M059J (cell line): ENCODE measurements around the gene DMWD. TPM values are rescaled to one million over a fixed set of nuclear protein-coding genes. Genes with fewer than 3 reads are reported as not detected.

Source experiments
- DNase-seq: peaks from one replicate; pipeline ENCODE4 v3.0.0-alpha.2; 2012; ENCODE audit warnings: low read depth
- total RNA-seq: library from RNA; depleted of rRNA; stranded (reverse); fragments of >200 nt; shearing (Covaris generic); gene quantifications from 2 replicates; pipeline ENCODE4 v1.2.3, GENCODE V29; 2014; rRNA removed

Gene DMWD, protein sequence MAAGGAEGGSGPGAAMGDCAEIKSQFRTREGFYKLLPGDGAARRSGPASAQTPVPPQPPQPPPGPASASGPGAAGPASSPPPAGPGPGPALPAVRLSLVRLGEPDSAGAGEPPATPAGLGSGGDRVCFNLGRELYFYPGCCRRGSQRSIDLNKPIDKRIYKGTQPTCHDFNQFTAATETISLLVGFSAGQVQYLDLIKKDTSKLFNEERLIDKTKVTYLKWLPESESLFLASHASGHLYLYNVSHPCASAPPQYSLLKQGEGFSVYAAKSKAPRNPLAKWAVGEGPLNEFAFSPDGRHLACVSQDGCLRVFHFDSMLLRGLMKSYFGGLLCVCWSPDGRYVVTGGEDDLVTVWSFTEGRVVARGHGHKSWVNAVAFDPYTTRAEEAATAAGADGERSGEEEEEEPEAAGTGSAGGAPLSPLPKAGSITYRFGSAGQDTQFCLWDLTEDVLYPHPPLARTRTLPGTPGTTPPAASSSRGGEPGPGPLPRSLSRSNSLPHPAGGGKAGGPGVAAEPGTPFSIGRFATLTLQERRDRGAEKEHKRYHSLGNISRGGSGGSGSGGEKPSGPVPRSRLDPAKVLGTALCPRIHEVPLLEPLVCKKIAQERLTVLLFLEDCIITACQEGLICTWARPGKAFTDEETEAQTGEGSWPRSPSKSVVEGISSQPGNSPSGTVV
- 16.0 and 38.2 TPM in 2 replicates for total RNA-seq

DNA sequence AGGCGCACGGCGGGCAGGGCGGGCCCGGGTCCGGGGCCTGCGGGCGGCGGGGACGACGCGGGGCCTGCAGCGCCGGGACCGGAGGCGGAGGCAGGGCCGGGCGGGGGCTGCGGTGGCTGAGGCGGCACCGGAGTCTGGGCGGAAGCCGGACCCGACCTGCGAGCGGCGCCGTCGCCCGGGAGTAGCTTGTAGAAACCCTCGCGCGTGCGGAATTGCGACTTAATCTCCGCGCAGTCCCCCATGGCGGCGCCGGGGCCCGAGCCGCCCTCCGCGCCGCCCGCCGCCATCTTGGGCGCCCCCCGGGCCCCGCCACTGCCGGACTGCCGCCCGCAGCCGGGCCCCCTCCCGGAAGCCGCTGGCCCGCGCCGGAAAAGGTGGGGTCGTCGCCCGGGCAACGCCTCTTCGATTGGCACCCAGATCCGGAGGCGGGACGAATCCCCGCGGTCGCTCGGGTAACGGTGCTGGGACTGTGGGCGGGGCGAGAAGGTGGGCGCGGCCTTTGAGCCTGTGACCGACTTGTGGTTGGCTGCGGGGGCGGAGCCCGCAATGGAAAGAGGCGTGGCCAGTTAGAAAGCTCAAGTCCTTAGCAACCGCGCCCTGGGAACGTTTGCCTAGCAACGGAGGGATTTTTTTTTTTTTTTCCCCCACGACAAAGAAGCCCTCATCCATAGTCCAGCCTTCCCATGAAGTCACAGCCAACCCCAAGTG, at the start of gene DMWD:
DMWD (minus strand) TSS at position 376 of the 708 bp plus-strand sequence; CDS start at position 287, 89 bp downstream.
- DNase-seq = peak; percentile 98

DNA sequence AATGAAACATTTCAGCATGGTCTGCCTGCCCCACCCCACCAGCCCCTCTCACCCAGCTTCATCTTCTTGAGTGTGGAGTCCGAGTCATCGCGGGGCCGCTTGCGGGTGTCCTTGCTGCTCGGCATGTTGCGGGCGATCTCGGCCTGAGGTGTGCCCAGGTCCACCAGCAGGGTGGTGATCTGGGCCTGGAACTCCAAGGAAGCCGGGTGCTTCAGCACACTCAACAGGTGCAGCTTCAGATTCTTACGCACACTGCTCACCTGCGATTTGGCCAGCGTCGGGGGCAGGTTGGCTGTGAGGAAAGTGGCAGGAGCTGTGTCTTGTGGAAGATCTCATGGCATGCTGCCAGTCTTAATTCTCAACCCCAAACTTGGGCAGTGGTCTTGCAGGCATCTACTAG, 49.6 kb upstream of the DMWD start:
- no peak for DNase-seq

DNA sequence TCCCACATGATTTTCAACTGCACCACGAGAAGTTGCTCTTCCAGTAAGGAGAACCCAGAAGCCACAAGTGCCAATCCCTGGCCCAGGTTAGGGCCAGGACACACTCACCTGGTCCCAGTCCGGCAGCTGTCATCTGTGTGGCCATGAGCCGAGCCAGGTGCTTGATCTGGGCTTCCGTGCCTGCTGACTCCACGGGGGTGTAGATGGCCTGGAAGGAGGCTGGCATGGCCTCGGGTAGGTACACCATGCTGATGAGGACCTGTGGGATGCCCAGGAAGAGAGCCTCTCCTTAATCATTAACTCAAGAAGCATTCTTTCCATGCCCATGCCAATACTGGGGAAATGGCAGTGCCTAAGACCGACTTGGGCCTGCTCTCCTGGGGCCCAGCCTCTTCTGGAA, 42.3 kb upstream of the DMWD start:
- no peak for DNase-seq

DNA sequence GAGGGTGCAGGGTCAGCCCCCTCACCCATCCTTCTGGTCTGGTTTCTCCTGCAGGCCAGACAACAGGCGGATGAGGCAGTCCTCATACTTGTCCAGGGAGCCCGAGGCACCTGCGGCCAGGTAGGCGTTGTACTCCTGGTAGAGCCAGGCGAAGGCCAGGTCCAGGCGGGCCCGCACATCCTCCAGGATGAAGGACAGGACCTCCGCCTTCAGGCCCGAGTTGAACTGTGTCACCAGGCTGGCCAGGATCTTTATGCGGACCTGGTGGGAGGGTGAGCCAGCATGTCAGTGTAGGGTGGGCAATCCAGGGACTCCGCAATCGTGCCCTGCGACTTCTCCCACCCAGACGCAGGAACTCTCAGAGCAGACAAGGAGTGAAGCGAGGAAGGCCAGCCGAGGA, 36.3 kb upstream of the DMWD start:
- no peak for DNase-seq

DNA sequence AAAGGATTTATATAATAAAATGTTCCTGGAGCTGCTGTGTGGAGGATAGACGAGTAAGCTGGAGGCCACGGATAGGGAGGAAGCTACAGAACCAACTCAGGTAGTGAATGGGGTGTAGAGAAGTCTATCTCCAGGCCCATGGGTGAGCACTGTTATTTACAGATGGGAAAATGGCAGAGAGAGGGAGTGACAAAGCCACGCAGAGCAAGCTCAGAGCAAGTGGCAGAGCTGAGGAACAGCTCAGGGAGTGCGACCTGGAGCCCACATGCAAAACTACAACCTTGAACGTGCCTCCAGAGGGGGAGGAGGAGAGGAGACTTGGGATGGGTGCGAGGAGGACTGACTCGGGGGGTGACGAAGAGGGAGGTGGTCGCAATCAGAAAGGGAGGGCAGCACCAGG, 35.9 kb upstream of the DMWD start:
- no peak for DNase-seq

DNA sequence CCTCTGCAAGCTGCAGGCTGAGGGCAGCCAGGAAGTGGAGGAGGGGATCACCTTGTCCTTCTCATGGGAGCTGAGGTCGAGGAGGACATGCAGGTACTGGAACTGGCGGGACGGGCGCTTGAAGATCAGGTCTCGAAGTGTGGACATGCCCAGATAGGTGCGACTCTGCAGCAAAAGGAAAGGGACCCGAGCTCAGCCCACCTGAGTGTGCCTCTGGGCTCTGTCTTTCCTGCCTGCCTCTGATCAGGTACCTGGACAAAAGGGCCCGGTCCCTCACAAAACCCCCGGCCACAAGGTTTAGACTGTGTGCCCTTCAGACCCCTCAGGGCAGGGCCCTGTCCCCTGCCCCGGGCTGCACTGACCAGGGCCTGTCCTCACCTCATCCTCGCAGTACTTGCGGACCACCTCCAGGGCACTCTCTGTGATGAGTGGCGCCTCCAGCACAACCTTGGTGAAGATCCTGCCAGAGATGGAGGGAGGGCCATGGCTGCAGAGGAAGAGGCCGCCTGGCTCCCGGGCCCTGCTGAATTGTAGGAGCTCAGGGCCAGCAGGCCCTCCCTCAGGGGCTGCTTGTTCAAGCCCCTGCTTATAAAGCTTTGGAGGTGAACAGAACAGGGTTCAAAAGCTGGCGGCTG, 34.9 kb upstream of the DMWD start:
- DNase-seq = no peak

DNA sequence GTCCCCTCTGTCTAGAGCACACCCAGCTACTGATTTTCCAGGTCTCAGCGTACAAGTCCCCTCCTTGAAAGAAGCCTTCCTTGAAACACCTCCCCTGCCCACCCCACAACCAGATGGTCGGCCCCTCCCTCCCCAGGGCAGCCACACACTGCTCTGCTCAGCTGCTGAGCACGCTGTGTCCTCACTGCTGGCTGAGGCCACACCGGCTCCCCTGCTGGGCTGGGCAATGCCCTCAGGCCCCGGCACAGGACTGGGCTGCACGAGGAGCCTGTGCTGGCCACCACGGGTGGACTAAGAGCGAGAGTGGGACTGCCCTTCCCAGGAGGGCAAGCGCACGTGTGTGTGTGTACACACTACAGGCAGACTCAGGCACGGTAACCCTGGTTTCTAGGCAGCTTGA, 34.3 kb upstream of the DMWD start:
- no peak for DNase-seq

DNA sequence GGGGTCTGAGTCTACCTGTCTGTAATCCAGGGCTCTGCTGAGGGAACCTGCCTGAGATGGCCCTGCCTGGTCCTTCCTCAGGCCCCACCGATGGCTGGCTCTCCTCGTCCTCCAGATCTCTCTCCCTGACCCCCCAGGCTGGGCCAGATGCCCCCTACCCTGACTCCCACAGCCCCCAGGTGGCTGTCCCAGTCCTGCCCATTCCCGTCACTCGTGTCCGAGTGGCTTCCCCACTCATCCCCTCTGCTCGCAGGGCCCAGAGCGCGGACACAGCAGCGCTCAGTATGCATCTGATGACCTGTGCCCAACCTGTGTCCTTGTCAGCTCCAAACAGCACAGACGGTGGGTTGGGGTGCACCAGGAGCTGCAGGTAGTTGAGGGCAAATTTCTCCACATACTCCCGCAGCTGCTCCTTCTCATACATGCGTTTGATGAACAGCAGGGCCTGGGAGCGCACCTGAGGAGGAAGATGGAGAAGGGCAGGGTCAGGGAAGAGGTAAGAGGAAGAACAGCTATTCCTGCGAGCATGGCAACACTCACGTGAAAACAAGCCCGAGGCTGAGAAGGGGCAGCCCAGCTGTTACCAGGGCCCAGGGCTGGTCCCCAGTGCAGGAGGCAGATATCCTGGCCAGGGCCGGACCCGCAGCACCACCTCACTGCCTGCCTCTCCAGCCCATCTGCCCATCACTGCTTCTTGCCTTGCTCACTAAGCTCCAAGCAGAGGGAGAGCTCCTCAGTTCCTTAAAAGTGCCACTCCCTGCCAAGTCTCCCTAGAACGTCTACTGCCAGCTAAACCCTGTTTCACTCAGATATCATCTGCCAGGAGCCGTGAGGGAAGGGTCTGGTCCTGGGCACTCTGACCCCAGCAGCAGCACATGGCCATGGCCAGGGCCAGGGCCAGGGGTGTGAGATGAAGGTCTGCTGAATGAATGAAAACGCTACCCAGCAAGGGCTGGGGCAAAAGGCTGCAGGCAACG, 33.6 kb upstream of the DMWD start:
- no peak for DNase-seq

DNA sequence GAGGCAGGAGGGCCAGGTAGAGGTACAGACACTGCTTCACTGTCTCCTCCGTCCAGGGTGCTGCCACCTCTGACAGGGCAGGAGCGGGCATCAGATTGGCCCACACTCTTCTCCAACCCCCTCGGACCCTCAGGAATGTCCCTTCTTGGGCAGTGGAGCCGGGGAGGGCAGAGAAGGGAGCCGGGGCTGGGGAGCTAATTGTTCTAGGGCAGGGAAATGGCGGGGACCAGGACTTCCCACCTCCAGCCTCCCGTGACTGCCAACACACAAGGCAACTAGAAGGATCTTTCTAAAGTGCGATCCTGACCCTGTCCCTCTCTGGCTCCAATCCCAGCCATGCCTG, 32.6 kb upstream of the DMWD start:
- DNase-seq = no peak

DNA sequence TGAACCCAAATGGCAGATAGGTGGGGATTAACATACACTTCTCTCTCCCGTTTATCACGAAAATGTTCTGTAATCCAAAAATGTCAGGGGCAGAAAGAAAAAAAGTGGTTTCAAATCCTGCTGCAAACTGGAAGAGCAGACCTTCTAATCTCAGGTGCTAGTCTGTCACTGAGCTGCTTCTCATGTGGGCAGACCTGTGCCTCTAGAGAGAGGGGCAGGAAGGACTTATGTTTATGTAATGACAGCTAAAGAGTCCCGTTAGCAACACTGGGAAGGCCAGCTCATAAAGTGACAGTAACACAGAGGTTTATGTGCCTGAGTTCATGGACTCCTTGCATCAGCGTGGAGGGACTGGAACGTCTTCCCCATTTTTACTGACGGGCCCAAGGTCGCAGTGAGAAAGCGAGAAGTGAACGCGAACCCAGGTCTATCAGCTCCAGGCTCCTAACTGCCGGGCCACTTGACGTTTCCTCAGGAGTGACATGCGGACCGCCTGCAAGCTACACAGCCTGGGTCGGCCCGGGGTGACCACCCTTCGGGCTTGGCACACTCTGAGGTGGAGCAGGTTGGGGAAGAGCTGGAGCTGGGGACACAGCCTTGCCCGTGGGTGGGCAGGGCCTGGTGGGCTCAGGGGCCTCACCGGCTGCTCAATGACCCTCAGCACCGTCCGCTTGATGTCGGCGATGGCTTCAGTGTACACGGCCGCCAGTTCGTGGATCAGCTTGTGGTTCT, 32.1 kb upstream of the DMWD start:
- no peak for DNase-seq

DNA sequence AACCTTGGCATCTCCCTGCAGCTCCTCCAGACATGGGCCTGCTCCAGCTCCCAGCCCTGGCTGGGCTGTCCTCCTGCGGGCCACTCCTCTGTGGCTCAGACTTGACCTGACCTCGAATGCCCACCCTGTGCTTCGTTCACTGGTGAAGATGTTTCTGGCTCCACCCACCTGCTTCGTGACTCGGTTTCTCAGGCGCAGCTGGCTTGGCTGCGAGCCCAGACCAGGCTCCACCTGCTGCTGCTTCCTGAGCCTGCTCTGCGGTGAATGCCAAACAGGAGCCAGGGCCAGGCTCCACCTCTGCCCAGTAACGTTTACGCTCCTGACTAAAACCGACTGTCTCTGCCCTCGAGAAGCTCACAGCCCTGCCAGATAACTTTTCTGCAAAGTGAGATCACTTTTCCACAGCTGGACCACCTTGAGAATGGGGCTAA, 31.4 kb upstream of the DMWD start:
- DNase-seq = no peak

DNA sequence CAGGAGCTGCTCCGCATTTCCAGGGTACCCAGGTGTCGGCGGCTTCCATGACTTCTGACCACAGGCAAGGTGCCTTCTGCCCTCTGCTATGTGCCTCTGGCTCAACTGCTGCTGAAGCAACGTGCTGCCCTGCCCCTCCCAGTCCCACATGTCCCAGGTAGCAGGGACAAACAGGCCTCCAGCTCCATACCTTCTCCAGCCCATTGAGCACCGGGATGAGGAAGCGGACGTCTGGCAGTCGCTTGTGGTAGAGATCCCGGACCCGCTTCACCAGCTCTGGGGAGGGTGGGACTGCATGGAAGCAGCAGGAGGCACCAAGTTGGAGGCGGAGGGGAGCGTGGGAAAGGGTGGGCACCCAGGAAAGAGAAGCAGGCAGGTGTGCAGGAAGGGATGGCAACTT, 30.5 kb upstream of the DMWD start:
- DNase-seq = no peak

DNA sequence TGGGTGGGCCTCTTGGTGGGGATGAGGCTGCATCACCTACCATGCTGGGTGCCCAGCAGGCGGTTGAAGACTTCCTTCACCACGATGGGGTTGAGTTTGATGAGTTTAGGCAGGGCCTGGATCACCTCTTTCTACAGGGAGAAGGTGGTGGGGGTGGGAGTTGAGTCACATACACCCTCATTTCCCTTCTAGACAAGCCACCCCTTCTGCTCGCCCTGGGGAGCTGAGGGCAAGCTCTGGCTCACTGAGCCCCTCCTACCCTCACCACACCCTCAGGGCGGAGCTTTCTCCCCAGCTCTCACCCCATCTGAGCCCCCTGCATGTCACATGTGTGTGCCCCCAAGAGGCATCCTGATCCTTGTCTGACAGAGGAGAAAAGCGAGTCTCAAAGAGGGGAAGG, 30.1 kb upstream of the DMWD start:
- DNase-seq = no peak

DNA sequence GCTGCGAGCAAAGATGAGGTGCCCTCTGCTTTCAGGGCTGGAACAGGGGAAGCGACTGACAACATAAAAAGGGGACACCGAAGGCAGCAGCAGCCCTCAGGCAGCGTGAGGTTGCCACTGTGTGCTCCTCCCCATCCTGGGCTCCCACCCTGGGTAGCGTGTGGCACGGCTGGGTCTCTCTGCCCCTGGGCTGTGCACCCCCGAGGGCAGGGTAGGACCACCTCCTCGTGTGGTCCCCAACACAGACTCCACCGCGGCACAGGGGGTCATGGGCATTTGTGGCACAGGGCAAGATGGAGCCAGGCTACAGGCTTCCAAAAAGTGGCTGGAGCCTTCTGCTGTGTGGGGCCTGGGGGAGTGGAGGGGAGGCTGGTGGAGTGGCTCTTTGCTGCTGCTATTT, 28.9 kb upstream of the DMWD start:
- no peak for DNase-seq

DNA sequence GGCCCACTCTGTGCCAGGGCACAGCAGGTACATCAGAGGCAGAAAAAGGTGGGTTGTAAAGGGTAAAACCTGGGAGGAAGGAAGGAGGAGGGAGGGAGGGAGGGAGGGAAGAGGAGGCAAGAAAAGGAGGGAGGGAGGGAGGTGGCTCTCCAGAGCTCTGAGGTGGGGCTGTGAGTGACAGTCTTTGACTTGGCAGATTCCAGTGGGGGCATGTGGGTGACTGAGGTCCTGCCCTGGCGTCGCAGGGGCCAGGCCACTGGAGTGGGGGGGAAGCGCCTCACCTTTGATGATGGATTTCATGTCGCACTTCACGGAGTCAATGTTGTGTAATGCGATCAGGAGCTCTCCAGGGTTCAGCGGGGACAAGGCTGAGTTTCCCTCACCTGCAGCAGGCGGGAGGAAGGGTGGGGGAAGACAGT, 28.5 kb upstream of the DMWD start:
- no peak for DNase-seq

DNA sequence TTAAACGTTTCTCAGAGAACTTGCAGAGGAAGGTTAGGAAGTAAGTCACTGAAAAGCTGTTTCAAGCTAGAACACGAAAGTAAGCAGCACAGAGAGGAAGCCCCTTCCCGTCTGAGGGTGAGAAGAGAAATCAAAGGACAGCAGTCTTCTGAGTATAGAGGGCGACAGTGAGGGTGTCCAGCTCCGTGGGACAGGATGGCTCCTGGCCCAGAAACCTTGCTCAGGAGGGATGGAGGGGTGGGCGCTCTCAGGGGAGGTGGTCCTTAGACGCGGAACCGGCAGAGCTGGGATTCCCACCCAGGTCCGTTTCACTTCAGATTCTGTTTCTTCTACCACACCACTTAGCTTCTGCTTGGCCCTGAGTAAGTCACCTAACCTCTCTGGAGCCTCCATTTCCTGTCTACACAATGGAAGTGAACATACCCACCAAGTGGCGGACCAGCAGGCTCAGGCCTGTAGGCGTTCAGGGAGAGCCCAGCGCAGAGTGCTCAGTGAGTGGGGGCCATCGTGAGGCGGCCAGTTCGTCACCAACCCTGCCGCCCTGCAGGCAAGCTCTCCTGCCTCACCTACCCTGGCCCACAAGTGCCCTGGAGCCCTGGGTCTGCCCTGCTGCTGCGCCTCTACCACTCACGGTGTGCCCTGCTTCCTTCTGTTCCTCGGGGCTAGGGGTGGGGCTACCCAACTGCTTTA, 27.9 kb upstream of the DMWD start:
- DNase-seq = no peak

DNA sequence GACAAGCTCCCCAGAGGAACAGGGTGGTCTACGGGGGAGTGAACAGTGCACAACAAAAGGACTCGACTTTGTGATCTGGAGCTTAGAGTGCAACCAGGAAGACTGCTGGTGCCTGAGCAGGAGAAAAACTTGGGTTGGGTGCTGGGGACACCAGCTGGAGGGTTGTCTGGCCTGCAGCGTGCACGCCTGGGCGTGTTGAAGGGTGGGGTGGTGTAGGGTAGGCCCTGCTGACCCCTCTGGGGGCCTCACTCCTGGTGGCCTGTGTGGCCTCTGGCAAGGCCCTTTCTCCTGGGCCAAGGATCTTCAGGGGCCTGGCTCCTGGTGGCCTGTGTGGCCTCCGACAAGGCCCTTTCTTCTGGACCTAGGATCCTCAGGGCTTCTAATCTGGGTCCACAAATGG, 27.1 kb upstream of the DMWD start:
- no peak for DNase-seq

DNA sequence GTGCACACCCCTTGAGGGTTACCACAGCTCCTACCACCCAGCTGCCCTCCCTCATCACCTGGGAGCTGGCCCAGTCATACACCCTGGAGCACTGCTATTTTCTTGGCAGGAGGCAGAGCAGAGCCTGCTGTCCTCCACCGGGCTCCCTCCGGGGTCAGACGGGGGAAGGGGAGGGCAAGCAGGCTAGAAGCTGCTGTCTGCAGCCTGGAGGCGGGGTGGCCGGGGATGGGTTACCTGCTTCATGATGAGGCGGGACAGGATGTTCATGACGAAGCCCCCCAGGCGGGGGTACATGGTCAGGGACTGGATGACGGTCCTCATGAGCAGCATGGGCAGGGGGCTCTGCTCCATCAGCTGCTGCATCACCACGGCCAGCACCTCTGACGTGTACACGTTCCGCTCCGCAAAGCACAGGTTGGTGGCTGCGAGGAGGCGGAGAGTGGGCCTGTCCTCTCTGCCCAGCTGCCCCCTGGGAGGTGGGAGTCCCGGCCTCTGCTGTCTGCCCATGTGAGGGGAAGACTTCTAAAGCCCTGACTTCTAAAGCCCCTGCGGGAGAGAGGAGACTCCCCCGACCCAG, 25.2 kb upstream of the DMWD start:
- peak; percentile 70 for DNase-seq

DNA sequence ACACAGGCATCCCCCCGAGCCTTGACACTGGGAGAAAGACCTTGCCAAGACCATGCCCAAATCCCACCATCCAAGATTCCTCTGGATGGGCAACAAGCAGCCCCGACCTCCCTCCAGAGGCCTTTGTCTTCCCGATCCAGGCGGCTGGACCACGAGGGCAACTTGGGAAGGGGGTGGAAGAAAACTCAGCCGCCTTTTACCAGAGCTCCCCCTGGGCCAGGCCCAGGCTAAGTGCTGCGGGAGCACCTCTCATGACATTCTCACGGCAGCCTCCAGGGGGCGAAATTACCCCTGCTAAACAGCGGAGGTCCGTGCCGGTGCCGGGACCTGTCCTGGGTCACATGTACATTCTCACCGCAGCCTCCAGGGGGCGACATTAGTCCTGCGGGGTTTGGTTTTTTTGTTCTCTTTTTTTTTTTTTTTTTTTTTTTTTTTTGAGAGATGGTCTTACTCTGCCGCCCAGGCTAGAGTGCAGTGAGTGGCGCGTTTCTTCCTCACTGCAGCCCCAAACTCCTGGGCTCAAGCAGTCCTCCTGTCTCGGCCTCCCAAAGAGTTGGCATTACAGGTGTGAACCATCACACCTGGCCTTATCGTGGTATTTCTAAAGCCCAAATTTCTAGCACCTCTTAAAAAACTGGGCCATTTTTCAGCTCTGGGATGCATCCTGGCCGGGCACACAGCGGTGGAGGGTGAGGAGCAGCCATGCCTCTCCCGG, 24.5 kb upstream of the DMWD start:
- peak; percentile 87 for DNase-seq
